IPS-NIHi11 (cell line): ENCODE measurements around the gene HTR3E.
"Not testable (repeated sequence)": the region's sequence is repeated elsewhere in the genome, so short reads cannot be mapped to it uniquely, and the experiment has no call there.

ENCODE experiments used
- DNase-seq: peaks from one replicate; pipeline ENCODE4 v3.0.0; 2012; ENCODE audit warnings: mixed read lengths, low spot score

Gene HTR3E, protein sequence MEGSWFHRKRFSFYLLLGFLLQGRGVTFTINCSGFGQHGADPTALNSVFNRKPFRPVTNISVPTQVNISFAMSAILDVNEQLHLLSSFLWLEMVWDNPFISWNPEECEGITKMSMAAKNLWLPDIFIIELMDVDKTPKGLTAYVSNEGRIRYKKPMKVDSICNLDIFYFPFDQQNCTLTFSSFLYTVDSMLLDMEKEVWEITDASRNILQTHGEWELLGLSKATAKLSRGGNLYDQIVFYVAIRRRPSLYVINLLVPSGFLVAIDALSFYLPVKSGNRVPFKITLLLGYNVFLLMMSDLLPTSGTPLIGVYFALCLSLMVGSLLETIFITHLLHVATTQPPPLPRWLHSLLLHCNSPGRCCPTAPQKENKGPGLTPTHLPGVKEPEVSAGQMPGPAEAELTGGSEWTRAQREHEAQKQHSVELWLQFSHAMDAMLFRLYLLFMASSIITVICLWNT

DNA sequence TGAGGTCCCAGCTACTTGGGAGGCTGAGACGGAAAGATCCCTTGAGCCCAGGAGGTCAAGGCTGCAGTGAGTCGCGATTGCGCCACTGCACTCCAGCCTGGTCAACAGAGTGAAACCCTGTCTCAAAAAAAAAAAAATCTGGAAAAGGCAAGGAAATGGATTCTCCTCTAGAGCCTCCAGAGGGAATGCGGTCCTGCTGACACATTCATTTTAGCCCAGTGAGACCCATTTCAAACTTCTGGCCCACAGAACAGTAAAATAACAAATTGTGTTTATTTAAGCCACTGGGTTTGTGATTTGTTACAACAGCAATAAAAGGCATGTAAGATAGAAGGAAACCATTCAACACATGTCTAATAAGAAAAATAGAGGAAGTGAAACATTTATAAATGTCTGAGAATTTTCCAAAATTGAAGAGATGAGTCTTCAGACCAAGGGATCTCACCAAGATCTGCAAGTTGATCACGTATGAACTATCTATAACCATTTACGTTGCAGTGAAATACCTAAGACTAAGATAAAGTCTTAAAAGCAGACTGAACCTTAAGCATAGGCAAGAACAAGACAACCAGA is at the start of gene HTR3E:
TSS of gene HTR3E (plus strand) at position 254 of the 573 bp plus-strand sequence. CDS start 466 bp downstream, outside the sequence.
- DNase-seq = no peak

DNA sequence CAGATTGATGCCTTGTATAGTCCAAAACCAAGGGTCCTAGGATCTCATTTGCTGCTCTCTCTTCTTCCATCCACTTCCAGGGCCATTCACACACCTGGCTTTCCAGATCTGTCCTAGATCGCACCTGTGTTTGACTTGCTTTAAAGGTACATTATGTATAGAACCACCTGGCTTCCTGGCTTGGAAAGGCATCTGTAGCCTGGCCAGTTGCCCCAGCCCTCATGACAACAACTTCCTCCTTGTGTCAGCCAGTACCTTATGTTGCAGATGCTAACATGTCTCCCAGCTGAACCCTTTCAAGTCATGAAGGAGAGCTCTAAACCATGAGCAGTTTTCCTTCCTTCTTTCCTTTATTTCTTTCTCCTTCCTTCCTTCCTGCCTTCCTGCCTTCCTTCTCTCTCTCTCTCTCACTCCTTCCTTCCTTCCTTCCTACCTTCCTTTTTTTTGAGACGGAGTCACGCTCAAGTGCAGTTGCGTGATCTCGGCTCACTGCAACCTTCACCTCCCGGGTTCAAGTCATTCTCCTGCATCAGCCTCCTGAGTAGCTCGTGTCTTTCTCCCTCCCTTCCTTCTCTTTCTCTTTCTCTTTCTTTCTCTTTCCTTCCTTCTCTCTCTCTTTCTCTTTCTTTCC is 46.5 kb upstream of the HTR3E start:
- DNase-seq = no peak

DNA sequence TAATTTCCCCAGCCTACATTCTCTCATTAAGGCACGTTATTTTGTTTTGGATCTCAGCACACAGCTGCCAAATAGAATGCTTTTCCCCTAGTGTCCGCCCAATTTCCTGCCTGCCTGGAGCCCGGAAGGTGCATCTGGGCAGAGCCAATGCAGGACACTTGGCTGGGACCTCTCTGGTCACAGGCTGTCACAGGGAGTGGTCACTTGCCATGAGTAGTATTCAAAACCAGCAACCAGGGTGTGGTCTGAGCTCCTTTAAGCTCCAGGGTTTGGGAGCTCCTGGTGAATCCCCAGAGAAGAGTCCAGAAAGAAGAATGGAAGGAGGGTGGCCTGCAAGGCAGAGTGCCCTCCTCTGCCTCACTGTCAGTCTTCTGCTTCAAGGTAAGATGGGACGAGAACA is 44.1 kb upstream of the HTR3E start, which contains the start of gene HTR3C:
TSS of gene HTR3C (plus strand) at position 281 of the 400 bp plus-strand sequence. CDS start at position 315, 34 bp downstream.
- DNase-seq = no peak

DNA sequence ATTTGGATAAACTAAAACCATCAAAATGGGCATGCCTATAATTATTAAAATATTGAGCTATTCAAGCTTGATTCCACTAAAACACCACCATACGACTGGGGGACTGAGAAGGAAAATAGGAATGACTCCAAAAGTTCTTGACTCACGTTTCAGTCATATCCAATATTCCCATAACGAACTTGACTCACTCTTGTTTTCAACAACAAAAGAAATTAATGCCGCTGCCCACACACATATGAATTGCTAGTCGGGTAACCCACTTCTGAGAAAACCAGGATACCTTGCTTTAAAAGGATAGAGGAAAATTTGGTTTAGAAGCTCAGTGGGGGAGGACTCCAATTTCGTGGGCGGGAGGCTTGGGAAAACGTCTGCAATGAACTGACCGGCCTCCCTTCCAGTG is 38.8 kb upstream of the HTR3E start:
- no peak for DNase-seq

DNA sequence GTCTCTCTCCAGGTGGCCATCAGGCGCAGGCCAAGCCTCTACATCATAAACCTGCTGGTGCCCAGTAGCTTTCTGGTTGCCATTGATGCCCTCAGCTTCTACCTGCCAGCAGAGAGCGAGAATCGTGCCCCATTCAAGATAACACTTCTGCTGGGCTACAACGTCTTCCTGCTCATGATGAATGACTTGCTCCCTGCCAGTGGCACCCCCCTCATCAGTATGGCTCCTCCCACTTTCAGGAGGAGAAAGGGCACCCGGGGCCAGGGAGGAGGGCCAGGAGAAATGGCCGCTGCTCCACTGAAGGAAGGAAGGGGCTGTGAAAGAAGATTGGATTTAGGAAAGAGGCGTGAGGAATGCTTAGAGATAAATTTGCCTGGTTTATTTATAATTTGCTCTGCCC is 37.4 kb upstream of the HTR3E start:
- no peak for DNase-seq

DNA sequence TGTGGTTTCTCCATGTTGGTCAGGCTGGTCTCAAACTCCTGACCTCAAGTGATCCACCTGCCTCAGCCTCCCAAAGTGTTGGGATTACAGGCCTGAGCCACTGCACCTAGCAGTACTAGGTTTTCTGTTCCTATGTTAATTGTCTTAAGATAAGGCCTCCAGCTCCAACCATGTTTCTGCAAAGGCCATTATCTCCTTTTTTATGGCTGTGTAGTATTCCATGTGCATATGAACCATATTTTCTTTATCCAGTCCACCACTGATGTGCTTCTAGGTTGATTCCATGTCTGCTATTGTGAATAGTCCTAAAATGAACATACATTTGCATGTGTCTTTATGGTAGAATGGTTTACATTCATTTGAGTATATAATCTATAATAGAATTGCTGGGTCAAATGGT is 34.2 kb upstream of the HTR3E start:
- no peak for DNase-seq

DNA sequence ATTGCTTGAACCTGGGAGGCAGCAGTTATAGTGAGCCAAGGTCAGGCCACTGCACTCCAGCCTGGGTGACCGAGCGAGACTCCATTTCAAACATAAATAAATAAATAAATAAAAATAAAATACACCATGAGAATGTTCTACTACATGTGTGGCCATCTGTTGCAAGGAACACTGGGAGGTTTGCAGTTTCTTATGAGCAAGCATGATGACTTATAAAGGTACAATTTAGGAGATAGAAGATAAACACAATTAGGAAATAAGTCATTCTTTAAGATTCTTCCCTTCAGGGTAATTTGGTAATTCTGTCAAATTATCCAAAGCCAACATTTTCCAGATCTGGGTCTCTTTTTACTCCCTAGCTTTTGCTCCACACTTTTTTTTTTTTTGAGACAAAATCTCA is 30.7 kb upstream of the HTR3E start:
- DNase-seq = no peak

DNA sequence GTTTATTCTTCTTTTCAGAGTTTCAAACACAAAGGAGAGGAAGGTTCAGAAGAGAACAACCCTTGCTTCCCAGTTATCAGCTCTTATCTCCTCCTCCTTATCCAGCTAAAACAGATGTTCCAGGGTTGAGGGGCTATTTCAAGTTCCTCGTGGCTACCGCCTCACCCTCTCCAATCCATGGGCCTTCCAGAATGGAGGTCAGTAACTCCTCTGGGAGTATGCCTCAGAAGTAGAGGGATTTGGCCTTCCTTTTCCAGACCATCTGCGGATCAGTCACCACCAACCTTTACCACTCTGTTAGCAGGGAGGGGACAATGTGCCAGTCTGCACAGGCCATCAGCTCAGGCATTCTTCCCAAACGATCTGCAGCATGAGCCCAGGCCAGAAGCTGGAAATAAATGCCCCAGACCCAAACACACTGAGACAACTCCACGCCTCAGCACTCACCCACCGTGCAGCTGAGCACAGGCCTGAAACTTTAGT is 29.2 kb upstream of the HTR3E start:
- DNase-seq = no peak

DNA sequence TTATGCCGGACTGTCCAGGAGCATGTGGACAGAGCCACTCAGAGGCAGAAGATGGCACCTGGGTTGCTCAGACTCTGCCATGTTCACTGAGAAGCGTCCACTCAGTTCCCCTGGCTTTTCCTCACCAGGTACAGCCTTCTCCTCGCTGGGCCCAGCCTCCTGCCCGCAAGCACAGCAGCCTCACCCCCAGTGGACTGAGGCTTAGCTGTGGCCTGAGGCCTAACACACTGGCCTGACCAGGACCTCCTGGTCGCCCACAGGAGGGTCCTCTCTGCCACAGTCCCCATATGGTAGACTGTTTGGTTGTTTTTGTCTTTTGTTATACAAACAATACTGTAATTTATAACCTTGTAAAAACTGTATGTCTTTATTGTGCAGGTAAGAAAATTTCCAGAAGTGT is 28.5 kb upstream of the HTR3E start:
- no peak for DNase-seq

DNA sequence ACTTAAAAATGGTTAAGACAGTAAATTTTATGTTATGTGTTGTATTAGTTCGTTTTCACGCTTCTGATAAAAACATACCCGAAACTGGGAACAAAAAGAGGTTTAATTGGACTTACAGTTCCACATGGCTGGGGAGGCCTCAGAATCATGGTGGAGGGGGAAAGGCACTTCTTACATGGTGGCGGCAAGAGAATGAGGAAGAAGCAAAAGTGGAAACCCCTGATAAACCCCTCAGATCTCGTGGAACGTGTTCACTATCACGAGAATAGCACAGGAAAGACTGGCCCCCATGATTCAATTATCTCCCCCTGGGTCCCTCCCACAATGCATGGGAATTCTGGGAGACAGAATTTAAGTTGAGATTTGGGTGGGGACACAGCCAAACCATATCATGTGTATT is 25.7 kb upstream of the HTR3E start:
- DNase-seq = not testable (repeated sequence)

DNA sequence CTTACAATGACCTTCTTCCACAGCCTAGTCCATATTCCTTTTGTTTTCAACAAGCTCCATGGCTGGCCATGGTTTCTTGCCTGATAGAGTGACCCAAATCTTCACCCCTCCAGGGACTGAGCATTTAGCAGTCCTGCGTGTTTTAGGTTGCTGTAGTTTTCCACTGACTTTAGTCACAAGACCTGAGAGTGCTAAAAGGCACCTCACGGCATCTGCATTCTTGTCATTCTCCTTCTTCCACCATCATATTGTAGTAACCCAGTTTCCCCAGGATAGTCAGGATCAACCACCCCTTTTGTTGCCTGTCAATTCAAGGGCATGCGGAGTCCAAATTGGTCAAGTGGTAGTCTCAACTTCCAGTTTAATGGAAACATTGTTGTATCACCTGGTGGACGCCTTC is 23.2 kb upstream of the HTR3E start:
- no peak for DNase-seq

DNA sequence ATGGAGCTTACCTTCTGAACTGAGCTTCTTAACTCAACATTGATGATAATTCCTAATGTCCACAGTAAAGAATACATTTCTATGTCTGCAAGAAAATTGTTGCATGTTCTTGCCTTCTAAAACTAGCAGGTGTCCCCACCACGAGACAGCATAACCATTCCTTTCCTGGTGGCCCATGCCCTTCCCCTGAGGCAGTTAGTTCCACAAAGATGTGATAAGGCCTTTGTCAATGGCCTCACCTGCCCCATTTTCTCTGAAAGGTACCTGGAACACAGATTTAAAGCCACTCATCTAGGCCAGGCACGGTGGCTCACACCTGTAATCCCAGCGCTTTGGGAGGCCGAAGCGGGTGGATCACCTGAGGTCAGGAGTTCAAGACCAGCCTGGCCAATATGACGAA is 21.0 kb upstream of the HTR3E start:
- DNase-seq = no peak

DNA sequence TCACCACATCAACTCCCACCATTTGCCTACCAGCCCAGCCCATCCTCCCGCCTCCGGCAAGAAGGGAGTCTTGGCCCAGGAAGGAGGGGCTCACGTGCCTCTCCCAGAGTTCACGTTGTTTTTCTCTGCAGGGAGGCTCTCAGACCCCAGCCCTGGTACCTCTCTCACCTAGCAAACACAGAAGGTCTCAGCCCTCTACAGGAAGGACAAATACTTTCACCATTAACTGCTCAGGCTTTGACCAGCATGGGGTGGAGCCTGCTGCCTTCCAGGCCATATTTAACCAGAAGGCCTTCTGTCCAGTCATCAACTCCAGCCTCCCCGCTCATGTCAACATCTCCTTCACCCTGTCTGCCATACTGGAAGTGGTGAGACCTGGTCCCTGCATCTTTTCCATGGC is 19.0 kb upstream of the HTR3E start:
- DNase-seq = peak; percentile 28

DNA sequence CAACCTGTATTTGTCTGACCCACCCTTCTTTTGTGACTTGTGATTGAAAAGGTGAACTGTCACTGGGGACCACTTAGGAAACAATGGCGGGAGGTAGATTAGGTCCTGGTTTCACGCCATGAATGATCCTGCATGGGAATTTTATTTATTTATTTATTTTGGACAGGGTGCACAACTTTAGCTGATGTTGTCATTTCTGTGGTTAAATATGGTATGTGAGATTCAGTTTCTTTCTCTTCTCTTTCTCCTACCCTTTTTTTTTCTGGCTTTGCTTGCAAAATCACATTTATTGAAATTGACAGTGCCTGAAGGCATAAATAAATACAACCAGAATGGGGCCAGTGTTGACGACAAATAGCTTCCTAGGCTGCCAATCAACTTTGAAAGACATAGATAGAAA is 18.0 kb upstream of the HTR3E start:
- DNase-seq = no peak

DNA sequence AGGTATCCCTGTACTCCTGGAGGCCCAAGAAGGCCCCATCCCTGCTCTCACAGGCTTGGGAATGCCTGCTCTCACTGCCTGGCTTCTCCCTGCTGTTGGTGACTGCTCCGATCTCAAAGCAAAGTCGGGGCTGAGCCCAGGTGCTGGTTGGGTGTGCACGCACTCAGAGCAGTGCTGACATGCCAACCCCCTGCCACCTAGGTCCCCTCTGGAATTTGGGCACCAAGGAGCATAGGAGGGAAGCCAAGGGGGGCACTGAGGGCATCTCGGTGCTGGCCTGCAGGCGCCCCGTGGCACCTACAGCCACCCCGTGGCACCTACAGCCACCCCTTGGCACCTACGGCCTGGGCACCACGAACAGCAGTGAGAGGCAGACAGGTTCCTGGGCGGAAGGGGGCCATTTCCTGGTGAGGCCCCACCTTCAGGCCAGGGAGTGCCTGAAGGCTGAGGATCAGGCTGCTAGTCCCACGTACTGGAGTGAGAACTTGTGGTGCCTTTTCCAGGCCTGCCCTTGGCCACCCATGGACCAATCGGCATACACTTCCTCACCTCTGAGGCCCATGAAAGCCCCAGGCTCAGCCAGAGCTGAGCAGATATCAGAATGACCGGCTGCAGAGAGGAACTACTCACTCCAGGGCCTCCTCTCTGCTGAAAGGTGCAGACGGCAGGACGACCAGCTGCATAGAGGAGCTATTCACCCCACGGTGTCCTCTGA is 15.6 kb upstream of the HTR3E start:
- no peak for DNase-seq

DNA sequence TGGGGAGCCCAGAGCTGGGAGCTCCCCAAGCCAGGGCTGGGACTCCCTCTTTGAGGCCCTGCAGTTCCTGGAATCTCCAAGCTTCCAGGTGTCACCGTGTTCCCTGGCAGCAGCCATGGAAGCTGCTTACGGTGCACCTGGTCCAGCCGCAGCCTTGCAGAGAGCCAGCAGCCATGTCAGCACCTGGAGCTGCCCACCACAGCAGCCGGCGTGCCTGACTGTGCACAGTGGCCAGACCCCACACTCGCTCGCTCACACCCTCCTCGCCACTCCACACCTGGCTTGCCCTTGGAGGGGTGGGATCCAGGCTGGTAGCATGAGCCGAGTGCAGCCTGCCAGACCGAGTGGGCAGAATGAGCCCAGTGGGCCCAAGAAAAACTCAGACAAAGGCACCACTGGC is 14.8 kb upstream of the HTR3E start:
- no peak for DNase-seq

DNA sequence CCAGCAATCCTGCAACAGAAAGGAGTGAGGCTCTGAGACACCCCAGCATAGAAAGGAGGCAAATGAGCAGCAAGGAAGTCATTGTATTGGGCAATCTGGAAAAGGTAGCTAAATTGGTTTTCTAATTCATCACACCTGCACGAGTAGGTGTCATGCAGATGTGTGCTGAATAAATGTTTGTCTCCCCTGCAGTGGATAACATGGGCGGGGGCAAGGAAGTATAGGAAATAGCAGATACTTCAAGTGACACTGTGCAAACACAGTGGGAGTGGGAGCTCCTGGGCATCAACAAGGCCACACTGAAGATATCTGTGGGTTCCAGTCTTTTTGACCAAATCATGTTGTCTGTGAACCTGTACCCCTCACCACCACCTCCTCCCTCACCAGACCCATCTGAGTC is 14.4 kb upstream of the HTR3E start:
- DNase-seq = no peak

DNA sequence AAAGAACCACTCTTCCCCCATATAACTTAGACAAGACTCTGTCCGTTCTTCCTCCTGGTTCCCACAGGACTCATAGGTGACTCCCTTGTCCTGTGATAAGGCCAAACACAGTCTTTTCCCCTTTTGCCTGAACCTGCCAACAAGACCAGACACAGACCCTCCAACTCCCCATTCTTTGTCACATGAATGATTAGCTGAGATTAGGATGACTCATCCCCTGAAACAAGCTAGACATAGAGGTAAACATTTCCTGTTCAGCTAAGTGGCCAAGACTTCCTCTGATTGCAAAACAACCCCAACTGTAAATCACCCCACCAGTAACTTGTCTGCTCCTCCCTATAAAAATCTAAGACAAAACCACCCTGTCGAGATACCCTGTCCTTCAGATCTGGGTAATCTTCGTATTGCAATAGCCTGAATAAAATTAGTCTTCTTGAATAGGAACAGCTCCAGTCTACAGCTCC is 11.4 kb upstream of the HTR3E start:
- DNase-seq = no peak

DNA sequence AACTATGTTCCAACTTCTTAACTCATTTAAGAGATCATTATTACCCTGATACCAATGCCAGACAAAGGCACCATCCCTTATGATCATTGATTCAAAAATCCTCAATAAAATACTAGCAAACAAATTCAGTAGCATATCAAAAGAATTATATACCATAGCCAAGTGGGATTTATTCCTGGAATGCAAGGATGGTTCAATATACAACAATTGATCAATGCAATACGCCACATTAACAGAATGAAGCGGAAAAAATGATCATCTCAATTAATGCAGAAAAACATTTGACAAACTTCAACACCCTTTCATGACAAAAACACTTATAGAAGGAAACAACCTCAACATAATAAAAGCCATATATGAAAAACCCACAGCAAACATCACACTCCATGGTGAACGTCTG is 4.7 kb upstream of the HTR3E start:
- DNase-seq = no peak

DNA sequence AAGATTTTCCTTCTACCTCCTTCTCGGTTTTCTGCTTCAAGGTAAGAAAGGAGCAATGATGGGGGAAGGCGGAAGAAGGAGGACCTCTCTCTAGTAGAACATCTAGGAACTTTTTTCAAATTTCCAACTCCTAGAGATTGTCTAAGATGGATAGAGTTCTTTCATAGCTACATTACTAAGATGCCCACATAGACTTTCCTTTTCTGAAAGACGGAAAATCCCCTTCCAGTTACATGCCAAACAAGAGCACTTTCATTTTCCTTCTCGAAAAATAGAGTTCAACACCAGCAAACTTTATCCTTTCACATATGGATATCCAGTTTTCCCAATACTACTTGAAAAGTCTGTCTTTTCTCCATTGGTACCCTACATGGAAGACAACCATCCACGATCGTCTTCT is 692 bp downstream of the HTR3E start:
- DNase-seq = no peak

DNA sequence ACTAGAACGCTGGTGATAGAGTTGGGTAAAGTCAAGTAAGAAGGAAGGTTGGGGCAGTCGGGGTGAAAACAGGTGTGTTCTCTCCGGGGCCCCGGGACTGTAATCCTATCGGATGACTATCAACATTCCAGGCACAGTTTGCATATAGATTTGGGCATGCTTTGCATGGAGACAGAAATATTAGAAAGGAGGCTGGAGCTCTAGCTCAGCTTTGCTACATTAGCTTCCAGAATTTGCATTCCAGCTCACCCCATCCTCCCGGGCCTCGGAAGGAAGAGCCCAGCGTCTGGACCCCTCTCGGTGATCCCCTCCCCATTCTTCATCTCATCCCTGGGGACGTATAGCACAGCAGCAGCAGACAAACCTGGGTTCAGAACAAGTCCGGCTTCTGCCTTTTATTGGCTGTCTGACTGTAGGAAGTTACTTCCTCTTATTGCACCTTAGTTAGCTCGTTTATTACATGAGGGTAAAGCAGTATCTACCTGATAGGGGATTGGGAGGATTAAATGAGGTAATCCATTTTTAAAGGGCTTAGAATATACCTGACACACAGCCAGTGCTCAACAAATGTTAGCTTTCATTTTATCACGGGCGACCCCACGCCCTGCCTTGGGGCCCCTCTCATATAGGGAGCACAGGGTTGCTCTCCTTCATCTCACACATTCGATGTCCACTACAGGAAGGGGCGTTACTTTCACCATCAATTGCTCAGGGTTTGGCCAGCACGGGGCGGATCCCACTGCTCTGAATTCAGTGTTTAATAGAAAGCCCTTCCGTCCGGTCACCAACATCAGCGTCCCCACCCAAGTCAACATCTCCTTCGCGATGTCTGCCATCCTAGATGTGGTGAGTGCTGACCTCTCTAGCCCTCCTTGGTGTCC is 3.2 kb downstream of the HTR3E start:
- DNase-seq = peak; percentile 29
